Right lobe of liver (tissue), 6 donors: ENCODE results near the gene MAPKAPK3. TPM values are rescaled to one million over a fixed set of nuclear protein-coding genes. Genes with fewer than 3 reads are reported as not detected.

Source experiments
- ATAC-seq, 4 donors: fragments of 200-7000 bp; cut with Tn5 transposase; one replicate each; pipeline ENCODE4 v1.9.1; 2020; ENCODE audit warnings: mild to moderate bottlenecking in 4 of 4, moderate library complexity in 4 of 4
- DNase-seq, 3 donors: peaks; one replicate each; pipeline ENCODE4 v3.0.0-alpha.2; 2020
- H3K27ac ChIP-seq, 3 donors: fragments of 200-600 bp; one replicate each; pipeline ENCODE4 v1.8.0; 2022
- H3K27me3 ChIP-seq, 2 donors: fragments of 200-600 bp; one replicate each; pipeline ENCODE4 v1.8.0; 2022
- H3K36me3 ChIP-seq, 4 donors: fragments of 200-600 bp; sonication (generic) in 1 of 4; one replicate each; pipeline versions ENCODE4 v1.5.1 to v1.8.0; 2017 to 2022; ENCODE audit warnings: control low read depth in 1 of 4
- H3K4me1 ChIP-seq, 4 donors: fragments of 200-600 bp; sonication (generic) in 1 of 4; one replicate each; pipeline versions ENCODE4 v1.5.1 to v1.8.0; 2017 to 2022; ENCODE audit warnings: control low read depth in 1 of 4
- H3K4me3 ChIP-seq, 3 donors: fragments of 200-600 bp; one replicate each; pipeline ENCODE4 v1.8.0; 2022
- H3K9me3 ChIP-seq, 4 donors: fragments of 200-600 bp; sonication (generic) in 1 of 4; one replicate each; pipeline versions ENCODE4 v1.5.1 to v1.8.0; 2017 to 2022; ENCODE audit warnings: control low read depth in 1 of 4
- CTCF ChIP-seq, 4 donors: fragments of 200-600 bp in 3 of 4; fragments of 450-650 bp in 1 of 4; IDR thresholded peaks; one replicate each; pipeline versions ENCODE4 v1.5.1 to v1.8.0; 2016 to 2022; ENCODE audit warnings: antibody characterized with exemption in 4 of 4, mild to moderate bottlenecking in 2 of 4
- POLR2A ChIP-seq: fragments of 450-650 bp; IDR thresholded peaks from one replicate; pipeline ENCODE4 v1.6.1; 2017; ENCODE audit warnings: antibody characterized with exemption, mild to moderate bottlenecking
- WGBS: methylation state at CpG from one replicate; pipeline ENCODE4 v1.1.6; 2018; ENCODE audit warnings: low coverage, low lambda C conversion rate; ENCODE audit not compliant: insufficient coverage; ENCODE audit errors: missing lambda C conversion rate; 5-methylcytosine and 5-hydroxymethylcytosine counted together
- intact Hi-C, 2 donors: fragments of 100-400 bp; cut with DNase I; formaldehyde crosslinking; loops; one replicate each; pipeline versions ENCODE4 v1.11.2 to v1.14.1; 2022
- total RNA-seq, 6 experiments: library from RNA; depleted of rRNA in 2 of 6; stranded (reverse); fragments of >200 nt in 2 of 6; fragmentation: NEBNext Ultra II Directional in 3 of 6; extraction: Animal tissue kit (Norgen Biotek cat#: 25700) in 3 of 6; gene quantifications; one replicate each; pipeline versions ENCODE4 v1.1.0 to v1.2.4, GENCODE V29; 2016 to 2023
- donor health status: DM: no; HTN: yes; CAD: no.
- donor health status: DM: no; HTN: no; CAD: no.
- donor health status: DM: no; HTN: no; CAD: no.
- donor health status: DM: no; HTN: yes; CAD: no.
- donor health status: DM: no; HTN: yes; CAD: no.

The MAPKAPK3 gene
- total RNA-seq, 6 experiments from 2014 or later, result 16.6 to 21.4 (median 18.6) TPM

GRCh38 chr3:50612970-50613846 lies 3.7 kb upstream of the MAPKAPK3 start:
- H3K27me3 ChIP-seq, result no peaks in the 10 kb centered on the region
- peak overlapping the region; percentile 87 to 94 (median 93) for H3K4me3 ChIP-seq
- intact Hi-C loops, result loop anchor here (2.0 to 5.0 kb wide), 2 partner anchors 40 to 41 kb away; no protein-coding TSS in a partner anchor
- H3K4me1 ChIP-seq, result peaks cover 0 to 44% (median 13%) of the 10 kb centered on the region in 4 donors
- TF ChIP-seq POLR2A, result no peak
- no peak for TF ChIP-seq CTCF (IDR thresholded peaks at IDR 0.05)
- peak overlapping the region; percentile 39 to 97 (median 83) for H3K27ac ChIP-seq
- DNase-seq (peak in 1 of 3 donors; percentile 16), ATAC-seq (no peak)
- no peaks in the 10 kb centered on the region for H3K36me3 ChIP-seq
- no peaks in the 10 kb centered on the region for H3K9me3 ChIP-seq
- WGBS, result 49% methylated on average over 4 of the region's 6 CpGs

GRCh38 chr3:50615190-50615589 lies 1.8 kb upstream of the MAPKAPK3 start:
- no peak for ATAC-seq
- Histone ChIP-seq H3K36me3 (no peaks in the 10 kb centered on the region), H3K27me3 (no peaks in the 10 kb centered on the region), H3K4me3 (no peak overlapping the region), H3K9me3 (no peaks in the 10 kb centered on the region), H3K4me1 (peaks cover 0 to 31% (median 10%) of the 10 kb centered on the region in 4 donors), H3K27ac (no peak overlapping the region)
- DNase-seq, result no peak
- 33% methylated on average over 1 of the region's 1 CpG for WGBS
- intact Hi-C loops, result no loop called here
- TF ChIP-seq CTCF (IDR thresholded peaks at IDR 0.05) (no peak), POLR2A (no peak)

GRCh38 chr3:50616003-50616769 lies 765 bp upstream of the MAPKAPK3 start:
- H3K27ac ChIP-seq, result peak overlapping the region; percentile 27 to 45 (median 44)
- intact Hi-C loops, result no loop called here
- peak overlapping the region; percentile 78 to 95 (median 88) for H3K4me3 ChIP-seq
- 1% methylated on average over 19 of the region's 24 CpGs for WGBS
- no peaks in the 10 kb centered on the region for H3K9me3 ChIP-seq
- no peaks in the 10 kb centered on the region for H3K36me3 ChIP-seq
- ATAC-seq (peak; percentile 46 to 56 (median 47)), DNase-seq (peak; percentile 80 to 85 (median 84))
- H3K27me3 ChIP-seq, result no peaks in the 10 kb centered on the region
- H3K4me1 ChIP-seq, result peaks cover 0 to 31% (median 10%) of the 10 kb centered on the region in 4 donors
- TF ChIP-seq POLR2A, result no peak
- TF ChIP-seq CTCF (IDR thresholded peaks at IDR 0.05), result peak; percentile 95 to 99 (median 96)

- Histone ChIP-seq H3K9me3 (no peaks in the 10 kb centered on the region), H3K27me3 (no peaks in the 10 kb centered on the region), H3K36me3 (no peaks in the 10 kb centered on the region), H3K27ac (peak overlapping the region; percentile 27 to 81 (median 44)), H3K4me1 (peaks cover 0 to 31% (median 10%) of the 10 kb centered on the region in 4 donors), H3K4me3 (peak overlapping the region; percentile 78 to 95 (median 88))
- peak; percentile 69 to 81 (median 74) for ATAC-seq
- intact Hi-C loops, result no loop called here
- WGBS, result 0% methylated on average over 1 of the region's 22 CpGs
- peak; percentile 94 to 95 (median 94) for DNase-seq
- no peak for TF ChIP-seq POLR2A
- no peak for TF ChIP-seq CTCF (IDR thresholded peaks at IDR 0.05)
Observed at GRCh38 chr3:50616770-50617095, 218 bp upstream of the MAPKAPK3 start.
